ENCODE data around the gene SDC3.
A peak's percentile ranks its signal among the peaks of the same experiment; 100 is the strongest.

Gene SDC3

GRCh38 chr1:30848130-30848529 lies 60.4 kb downstream of the SDC3 start:
- DNase-seq (ENCODE audit: low spot score) = no peak

DNA sequence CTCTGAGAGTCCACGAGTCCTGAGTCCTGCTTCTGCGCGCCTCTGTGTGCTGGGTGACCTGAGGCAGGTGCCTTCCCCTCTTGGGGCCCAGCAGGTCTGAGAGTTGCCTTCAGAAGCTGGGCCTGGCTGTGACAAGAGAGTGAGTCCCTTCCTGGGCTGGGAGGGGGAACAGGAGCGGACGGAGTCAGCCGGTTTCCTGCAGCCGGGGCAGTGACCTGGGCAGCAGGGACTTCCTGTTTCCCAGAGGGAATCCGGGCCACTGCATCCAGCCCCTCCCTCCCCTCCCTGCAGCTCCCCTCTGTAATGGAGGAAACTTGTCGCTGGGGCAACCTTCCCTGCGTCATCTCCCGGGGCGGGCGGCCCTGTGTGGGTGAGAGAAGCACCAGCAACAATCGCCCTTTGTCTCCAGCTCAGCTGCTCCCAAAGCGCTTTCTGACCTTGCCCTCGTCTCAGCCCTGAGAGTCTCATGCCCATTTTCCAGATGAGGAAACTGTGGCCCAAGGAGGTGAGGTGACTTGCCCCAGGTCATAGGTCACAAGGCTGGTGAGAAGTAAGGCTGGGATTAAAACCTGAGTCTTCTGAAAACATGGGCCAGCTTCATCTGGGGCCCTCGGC lies 61.1 kb downstream of the SDC3 start:
- no peak for DNase-seq (ENCODE audit: low spot score)

DNA sequence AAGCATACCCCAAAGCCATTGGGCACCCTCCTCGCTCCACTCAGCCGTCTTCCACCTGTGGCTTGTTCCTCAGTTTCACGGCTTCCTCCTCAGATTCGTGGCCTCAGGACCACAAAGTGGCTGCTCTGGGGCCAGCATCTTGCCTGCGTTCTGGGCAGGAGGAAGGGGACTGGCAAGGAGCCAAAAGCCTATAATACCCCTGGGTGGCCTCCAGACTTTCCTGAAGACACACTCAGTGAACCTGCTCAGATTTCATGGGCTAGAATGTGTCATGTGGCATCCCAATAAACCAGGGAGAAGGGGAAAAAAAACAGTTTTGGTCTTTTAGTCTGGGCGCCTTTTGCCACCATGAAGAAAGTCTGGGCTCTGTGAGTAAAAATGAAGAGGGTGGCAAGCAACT lies 62.0 kb downstream of the SDC3 start:
- no peak for DNase-seq (ENCODE audit: low spot score)

GRCh38 chr1:30845904-30846290 lies 62.7 kb downstream of the SDC3 start:
- DNase-seq (ENCODE audit: low spot score) = no peak

GRCh38 chr1:30845237-30845903 lies 63.2 kb downstream of the SDC3 start:
- no peak for DNase-seq (ENCODE audit: low spot score)

DNA sequence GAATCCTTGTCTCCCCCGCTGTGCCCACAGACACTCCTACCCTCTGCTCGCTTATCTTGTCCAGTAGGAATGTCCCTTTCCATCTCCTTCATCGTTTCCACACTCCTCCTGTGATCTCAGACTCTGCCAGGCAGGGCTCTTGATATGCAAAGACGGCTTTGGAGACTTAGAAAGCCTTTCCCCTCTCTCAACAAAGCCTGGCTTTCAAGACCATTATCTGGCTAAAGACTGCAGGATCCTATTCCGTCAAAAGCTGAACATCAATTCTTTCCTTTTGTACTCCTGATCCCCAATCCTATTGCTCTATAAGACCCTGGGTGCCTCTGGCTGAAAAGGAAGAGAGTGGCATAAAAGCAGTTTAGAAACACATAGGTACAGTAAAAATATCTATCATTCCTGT lies 63.9 kb downstream of the SDC3 start:
- no peak for DNase-seq (ENCODE audit: low spot score)

DNA sequence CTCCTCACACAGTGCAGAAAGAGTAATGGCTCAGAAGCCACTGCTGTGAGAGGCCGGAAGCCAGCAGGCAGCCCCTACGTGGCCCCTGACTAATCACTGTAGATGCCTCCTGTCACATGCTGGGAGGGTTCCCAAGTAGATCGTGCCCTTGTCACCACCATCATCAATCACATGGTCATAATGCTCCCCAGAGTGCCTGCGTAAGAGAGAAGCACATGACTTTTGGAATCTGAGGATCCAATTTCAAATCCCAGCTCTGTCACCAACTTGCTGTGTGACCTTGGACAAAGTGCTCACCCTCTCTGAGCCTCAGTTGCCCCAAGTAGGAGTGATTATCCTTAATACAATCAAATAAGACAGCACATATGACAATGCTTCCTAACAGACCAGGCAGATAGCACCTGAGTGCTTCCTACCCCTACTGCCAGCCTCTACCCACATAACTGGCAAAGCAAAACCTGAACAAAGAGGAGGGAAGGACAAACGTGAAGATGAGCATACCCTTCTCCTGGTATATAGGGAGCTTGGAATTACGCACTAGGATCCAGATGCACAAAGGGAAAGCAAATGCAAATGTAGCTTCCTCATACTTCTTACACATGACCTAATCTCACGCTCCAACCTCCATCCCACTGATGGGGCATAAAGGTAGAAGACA lies 65.7 kb downstream of the SDC3 start:
- DNase-seq (ENCODE audit: low spot score) = peak; percentile 25

DNA sequence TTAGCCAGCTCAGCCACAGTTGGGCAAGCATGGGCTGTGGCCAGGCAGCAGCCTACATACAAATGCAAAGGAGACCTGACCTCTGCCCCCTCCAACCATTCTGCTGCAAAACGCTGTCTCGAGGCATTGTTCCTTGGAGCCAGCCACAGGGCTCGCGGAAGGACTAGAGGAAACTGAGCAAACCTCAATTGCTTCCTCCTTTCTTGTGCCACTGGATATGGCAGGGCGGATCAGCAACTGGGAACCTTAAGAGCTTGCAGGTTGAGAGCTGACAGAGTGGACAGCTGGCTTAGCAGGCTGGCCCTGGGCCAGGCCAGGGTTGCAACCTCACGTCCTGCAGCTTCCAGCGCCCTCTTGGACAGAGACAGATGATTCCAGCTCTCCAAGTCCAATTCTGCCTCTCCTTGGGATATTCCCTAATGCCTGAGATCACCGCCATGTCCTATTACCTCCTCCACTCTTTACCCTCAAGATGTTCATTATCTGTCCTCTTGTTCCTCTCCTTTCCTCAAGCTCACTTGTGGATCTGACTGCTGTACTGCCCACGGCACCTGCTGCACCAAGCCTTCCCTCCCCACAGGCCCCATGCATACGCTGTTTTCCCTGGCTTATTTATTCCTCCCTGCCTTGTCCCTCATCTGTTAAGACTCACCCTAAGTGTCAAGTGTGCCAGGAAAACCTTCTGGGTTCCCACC lies 67.5 kb downstream of the SDC3 start:
- DNase-seq (ENCODE audit: low spot score) = no peak

DNA sequence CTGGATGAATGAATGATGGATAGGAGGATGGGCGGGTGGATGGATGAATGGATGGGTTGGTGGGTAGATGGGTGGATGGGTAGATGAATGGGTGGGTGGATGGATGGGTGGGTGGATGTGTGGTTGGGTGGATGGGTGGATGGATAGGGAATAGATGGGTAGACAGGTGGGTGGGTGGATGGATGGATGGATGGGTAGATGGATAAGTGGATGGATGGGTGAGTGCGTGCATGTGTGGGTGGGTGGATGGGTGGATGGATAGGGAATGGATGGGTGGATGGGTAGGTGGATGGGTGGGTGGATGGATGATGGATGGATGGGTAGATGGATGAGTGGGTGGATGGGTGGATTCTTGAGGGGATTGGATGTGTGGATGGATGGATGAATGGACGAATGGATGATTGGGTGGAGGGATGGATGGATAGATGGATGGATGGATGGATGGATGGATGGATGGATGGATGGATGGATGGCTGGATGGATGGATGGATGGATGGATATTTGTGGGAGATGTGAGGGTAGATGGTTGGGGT lies 68.7 kb downstream of the SDC3 start:
- no peak for DNase-seq (ENCODE audit: low spot score)

DNA sequence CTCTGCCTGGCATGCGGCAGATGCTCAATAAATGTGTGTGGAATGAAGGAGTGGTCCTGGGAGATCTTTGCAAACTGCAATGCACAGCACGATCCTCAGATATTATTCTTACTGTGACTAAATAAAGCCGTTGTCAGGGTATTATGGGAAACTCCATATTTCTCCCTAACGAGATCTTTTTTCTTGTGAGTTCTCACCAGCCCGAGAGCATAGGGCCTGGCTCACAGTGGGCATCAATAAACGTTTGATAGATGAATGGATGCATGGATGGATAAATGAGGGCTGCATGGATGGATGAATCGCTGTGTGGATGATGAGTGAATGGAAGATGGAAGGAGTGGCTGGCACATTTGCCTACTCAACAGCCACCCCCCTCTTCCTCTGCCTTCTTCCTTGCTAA lies 69.6 kb downstream of the SDC3 start:
- no peak for DNase-seq (ENCODE audit: low spot score)

DNA sequence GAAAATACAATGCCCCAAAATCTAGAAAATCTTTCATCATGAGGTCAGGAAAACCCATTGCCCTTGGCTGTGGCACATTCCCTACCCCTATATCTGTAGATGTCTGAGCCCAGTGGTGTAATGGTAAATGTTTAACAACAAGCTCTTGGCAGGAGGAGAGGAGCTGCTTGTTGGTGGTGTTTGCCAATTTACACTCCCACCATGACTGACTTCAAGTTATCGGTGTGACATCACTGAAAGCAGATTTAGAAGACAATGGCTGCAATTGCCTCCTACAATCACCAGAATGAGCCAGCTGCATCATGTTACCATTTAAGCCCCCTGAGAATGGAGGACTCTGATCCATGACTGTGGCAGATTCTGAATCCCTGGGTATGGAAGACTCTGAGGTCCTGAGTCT lies 70.9 kb downstream of the SDC3 start:
- DNase-seq (ENCODE audit: low spot score) = no peak

- no peak for DNase-seq (ENCODE audit: low spot score)
These were observed 74.3 kb downstream of the SDC3 start for GRCh38 chr1:30834253-30834652.

DNA sequence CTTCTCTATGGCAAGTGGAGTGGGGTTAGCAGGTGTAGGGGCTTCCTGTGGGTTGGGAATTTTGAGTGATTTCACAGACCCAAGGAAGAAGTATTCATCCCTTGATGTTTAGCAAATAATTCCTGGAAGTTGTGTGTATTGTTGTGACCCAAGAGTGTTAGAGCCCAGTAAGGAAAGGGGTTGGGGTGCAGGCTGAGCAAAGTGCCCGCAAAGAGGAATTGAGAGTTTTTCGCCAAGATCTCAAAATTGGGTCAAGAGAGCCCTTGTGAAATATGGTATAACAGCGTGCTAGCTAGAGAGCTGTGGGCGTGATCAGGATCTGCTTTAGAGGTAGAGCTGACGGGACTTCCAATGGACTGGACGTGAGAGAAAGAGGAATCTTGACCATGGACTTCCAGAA lies 78.0 kb downstream of the SDC3 start:
- DNase-seq (ENCODE audit: low spot score) = no peak

GRCh38 chr1:30829889-30830288 lies 78.7 kb downstream of the SDC3 start:
- no peak for DNase-seq (ENCODE audit: low spot score)

DNA sequence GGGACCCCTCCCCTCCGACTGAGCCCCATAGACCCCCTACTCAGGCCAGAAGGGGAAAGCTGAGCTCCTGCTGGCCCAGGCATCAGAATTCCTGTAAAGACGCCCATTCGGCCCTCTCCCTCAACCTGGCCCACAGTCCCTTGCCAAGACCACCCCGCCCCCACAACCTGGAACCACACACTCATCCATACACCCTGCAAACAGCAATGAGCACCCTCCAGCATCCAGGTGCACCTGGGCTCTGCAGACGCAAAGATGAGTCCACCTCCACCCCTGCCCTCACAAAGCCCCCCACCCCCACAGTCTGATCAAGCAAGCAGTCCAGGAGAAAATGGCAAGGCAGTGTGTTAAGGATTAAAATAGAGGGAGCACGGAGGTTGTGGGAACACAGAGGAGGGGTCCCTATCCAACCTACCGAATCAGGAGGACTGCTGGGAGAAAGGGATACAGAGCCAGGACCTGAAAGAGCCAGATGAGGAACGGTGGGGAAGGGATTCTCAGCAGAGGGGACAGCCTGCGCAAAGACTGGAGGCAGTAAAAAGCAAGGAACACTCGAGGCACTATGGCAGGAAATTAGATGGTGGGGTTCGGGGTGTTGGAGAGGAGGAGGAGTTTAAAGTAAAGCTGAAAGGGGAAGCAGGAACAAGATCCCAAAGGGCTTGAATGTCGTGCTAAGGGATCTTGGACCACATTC lies 83.7 kb downstream of the SDC3 start:
- DNase-seq (ENCODE audit: low spot score) = no peak

DNA sequence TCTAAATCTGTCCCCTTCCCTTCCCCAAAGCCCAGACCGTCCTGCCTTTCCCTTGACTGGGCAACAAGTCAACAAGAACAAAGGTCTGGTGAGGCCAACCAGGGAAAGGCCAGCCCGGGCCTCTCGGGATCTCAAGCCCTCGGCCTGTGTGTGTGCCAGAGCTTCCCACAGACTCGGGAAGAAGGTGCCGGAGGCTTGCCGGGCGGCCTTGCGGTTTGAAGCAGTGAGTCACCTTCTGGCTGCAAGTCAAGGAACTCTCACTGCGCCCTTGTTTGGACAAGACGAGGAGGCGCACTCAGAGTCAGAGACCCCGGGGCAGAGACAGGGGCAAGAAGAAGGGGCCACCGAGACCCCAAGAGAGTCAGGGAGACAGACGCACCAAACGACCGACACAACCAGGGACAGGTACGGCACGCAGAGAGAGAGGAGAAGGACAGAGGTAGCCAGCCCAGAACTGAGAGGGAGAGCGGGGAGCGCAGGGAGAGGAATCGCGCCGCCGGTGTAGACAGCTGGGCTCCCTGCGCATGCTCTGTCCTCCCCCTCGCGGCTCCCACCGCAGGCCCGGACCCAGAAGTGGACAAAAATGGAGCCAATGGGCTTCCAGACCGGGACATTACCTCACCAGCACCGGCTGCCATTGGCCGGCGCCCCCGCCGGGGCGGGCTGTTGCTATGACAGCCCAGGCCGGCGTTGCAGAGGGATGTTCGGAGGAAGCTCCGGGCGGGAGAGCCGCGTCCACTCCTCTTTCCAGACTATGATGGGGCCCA lies 84.4 kb downstream of the SDC3 start:
- DNase-seq (ENCODE audit: low spot score) = peak; percentile 100

- DNase-seq (ENCODE audit: low spot score) = no peak
These were observed 85.0 kb downstream of the SDC3 start for GRCh38 chr1:30823627-30823968.

DNA sequence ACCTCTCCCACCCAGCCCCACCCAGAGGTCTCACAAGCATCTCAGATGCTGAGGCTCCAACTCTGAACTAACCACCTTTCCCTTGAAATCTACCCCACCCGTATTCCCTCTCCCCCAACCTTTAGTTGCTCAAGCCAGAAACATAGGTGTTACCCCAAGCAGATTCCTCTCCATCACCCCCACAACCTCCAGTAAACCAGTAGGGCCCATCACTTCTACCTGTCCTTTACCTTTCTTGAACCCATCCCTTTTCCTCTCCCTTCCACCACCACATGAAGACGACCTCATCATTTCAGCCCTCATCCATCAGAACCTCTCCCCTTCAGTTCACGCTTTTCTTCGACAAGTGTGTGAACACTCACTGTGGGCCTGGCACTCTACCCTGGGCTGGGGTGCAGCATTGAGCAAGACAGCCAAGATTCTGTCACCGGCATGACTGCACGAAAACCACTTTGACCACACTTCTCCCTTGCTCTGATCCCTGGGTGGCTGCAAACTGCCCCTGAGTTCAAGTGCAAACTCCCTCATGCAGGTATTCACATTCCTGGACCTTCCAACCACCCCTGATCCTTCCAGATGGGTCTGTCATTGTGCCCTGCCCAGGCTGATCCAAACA lies 85.5 kb downstream of the SDC3 start:
- no peak for DNase-seq (ENCODE audit: low spot score)

DNA sequence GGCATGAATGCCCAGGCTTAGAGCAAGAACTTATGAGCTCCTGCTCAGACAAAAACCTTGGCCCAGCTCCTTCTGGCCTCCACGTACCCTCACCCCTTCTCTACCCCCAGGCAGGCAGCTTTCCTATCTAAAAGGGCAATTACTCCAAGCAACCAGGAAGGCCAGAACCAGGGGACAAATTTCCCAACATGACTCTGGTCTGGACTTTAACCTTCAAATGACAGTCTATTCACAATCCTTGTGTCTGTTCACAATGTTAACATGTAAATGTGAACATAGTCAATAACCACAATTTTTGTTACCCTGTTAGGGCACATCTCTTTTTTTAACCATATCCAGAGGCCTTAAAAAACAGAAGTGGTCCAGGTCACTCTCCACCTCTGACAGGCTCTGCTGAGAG lies 86.6 kb downstream of the SDC3 start:
- DNase-seq (ENCODE audit: low spot score) = no peak

DNA sequence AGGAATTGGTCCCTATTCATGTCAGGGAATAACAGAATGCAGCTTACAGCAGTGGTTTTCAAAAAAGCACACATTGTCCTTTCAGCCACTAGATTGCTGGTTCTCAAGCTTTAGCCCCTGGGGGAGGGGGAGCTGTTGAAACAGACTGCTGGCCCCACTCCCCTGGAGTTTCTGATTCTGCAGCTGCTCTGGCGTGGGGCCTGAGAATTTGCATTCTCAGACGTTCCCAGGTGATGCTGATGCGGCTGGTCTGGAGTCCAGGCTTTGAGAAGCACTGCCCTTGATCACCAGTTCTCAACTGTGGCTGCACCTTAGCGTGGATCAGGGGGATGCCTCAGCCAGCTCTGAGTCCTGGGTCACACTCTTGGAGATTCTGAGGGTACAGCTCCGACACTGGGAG lies 88.3 kb downstream of the SDC3 start:
- no peak for DNase-seq (ENCODE audit: low spot score)

Data from AG20443 (cell line).